Activated CD8-positive, alpha-beta T cell treated with anti-CD3 and anti-CD28 coated beads, Interleukin-2, amount 10 ng/mL, durations not matched to agents 7 days and 5 days (primary cell): Measurements from ENCODE around the gene AP1S1. TPM values are rescaled to one million over a fixed set of nuclear protein-coding genes. Genes with fewer than 3 reads are reported as not detected.
"Not testable (repeated sequence)": the region's sequence is repeated elsewhere in the genome, so short reads cannot be mapped to it uniquely, and the experiment has no call there.

Experiments used
- ATAC-seq: fragments of 150-1000 bp; cut with Tn5 transposase; one replicate; pipeline ENCODE4 v1.10.0; 2021; ENCODE audit warnings: moderate library complexity
- CTCF ChIA-PET: fragments of 350-600 bp; sonication (Branson Sonifier 250); formaldehyde crosslinking; loops from one replicate; lab custom pipeline; 2021; ENCODE audit warnings: antibody characterized with exemption; lab: Charles Lee
- POLR2A ChIA-PET: fragments of 350-600 bp; sonication (Branson Sonifier 250); formaldehyde crosslinking; loops from one replicate; lab custom pipeline; 2021; ENCODE audit warnings: antibody characterized with exemption; lab: Charles Lee
- DNase-seq: peaks from one replicate; pipeline ENCODE4 v3.0.0-alpha.2; 2020
- H3K27ac Mint-ChIP-seq: one replicate; pipeline ENCODE4 v1.8.0; 2021; ENCODE audit warnings: mild to moderate bottlenecking, mixed read lengths
- H3K27me3 Mint-ChIP-seq: one replicate; pipeline ENCODE4 v1.8.0; 2021; ENCODE audit warnings: low read depth, mixed read lengths
- H3K36me3 Mint-ChIP-seq: one replicate; pipeline ENCODE4 v1.8.0; 2021; ENCODE audit warnings: low read depth, mixed read lengths
- H3K4me1 Mint-ChIP-seq: one replicate; pipeline ENCODE4 v1.8.0; 2021; ENCODE audit warnings: low read depth, mixed read lengths
- H3K4me3 Mint-ChIP-seq: one replicate; pipeline ENCODE4 v1.8.0; 2021; ENCODE audit warnings: mild to moderate bottlenecking, mixed read lengths
- H3K9me3 Mint-ChIP-seq: one replicate; pipeline ENCODE4 v1.8.0; 2022; ENCODE audit warnings: mixed read lengths; ENCODE audit not compliant: insufficient read depth
- total RNA-seq, 2 experiments: library from RNA; stranded (reverse); gene quantifications; one replicate each; pipeline ENCODE4 v1.2.3, GENCODE V29; 2021

Gene AP1S1
- total RNA-seq, 2 experiments from 2014 or later = 46.2 to 48.9 TPM

- peaks cover 4% of the 10 kb centered on the region for H3K36me3 Mint-ChIP-seq
- ATAC-seq = peak; percentile 29
- H3K27me3 Mint-ChIP-seq = peaks cover 19% of the 10 kb centered on the region
These were observed 28.2 kb upstream of the AP1S1 start for GRCh38 chr7:101125989-101126650.

GRCh38 chr7:101126651-101127459, 27.4 kb upstream of the AP1S1 start, which contains the start of gene SERPINE1:
Gene SERPINE1, plus strand, starts transcription at chr7:101127104. Its CDS starts 1,290 bp downstream, at chr7:101128394.
- H3K27me3 Mint-ChIP-seq = peaks cover 23% of the 10 kb centered on the region
- H3K4me1 Mint-ChIP-seq = peaks cover 59% of the 10 kb centered on the region
- DNase-seq (peak; percentile 88), ATAC-seq (peak; percentile 81)
- CTCF ChIA-PET = interaction anchor here (0.7 to 7.2 kb wide), 11 partner anchors 8 to 325 kb away, joined by 3 to 51 read pairs (median 4); no protein-coding TSS in a partner anchor
- POLR2A ChIA-PET = interaction anchor here (0.6 to 2.0 kb wide), 3 partner anchors 11 to 42 kb away, joined by 3 to 9 read pairs (median 3); partner anchors contain the start of gene TRIM56
- peaks cover 6% of the 10 kb centered on the region for H3K36me3 Mint-ChIP-seq
- H3K4me3 Mint-ChIP-seq = peak within 1 kb of the TSS; percentile 56
- H3K27ac Mint-ChIP-seq = peak within 1 kb of the TSS; percentile 79
- H3K9me3 Mint-ChIP-seq = no peaks in the 10 kb centered on the region

More at GRCh38 chr7:101125989-101126650, 28.2 kb upstream of the AP1S1 start:
- H3K9me3 Mint-ChIP-seq = no peaks in the 10 kb centered on the region
- DNase-seq = peak; percentile 46
- peak overlapping the region; percentile 56 for H3K4me3 Mint-ChIP-seq
- CTCF ChIA-PET = interaction anchor here (0.6 to 7.2 kb wide), 10 partner anchors 8 to 325 kb away, joined by 3 to 51 read pairs (median 4); no protein-coding TSS in a partner anchor
- H3K4me1 Mint-ChIP-seq = peaks cover 60% of the 10 kb centered on the region
- peak overlapping the region; percentile 79 for H3K27ac Mint-ChIP-seq
- POLR2A ChIA-PET = interaction anchor here (0.6 to 2.0 kb wide), 3 partner anchors 12 to 41 kb away, joined by 3 to 9 read pairs (median 3); partner anchors contain the start of gene TRIM56

DNA sequence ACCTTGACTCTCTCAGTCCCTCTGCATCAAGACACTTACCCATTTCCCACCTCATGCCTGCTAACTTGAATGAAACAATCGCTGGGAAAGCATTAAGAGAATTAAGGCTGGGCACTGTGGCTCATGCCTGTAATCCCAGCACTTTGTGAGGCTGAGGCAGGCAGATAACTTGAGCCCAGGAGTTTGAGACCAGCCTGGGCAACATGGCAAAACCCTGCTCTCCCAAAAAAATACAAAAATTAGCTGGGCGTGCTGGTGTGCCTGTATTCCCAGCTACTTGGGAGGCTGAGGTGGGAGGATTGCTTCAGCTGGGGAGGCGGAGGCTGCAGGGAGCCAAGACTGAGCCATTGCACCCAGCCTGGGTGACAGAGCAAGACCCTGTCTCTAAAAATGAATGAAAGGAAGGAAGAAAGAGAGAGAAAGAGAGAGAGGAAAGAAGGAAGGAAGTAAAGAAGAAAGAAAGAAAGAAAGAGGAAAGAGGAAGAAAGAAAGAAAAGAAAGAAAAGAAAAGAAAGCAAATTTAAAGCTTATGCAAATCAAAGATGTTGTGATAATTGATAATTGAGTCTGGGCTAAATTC, 26.7 kb upstream of the AP1S1 start:
- Mint-ChIP-seq H3K9me3 (no peaks in the 10 kb centered on the region), H3K27me3 (peaks cover 23% of the 10 kb centered on the region), H3K4me3 (peak overlapping the region; percentile 56), H3K27ac (peak overlapping the region; percentile 67), H3K36me3 (peaks cover 6% of the 10 kb centered on the region), H3K4me1 (peaks cover 52% of the 10 kb centered on the region)
- no peak for ATAC-seq
- POLR2A ChIA-PET = interaction anchor here (2.0 kb wide), 1 partner anchor 42 kb away, joined by 9 read pairs; the partner anchor contains the start of gene TRIM56
- no peak for DNase-seq
- CTCF ChIA-PET = interaction anchor here (1.0 to 7.2 kb wide), 5 partner anchors 10 to 46 kb away, joined by 3 to 51 read pairs (median 4); no protein-coding TSS in a partner anchor

DNA sequence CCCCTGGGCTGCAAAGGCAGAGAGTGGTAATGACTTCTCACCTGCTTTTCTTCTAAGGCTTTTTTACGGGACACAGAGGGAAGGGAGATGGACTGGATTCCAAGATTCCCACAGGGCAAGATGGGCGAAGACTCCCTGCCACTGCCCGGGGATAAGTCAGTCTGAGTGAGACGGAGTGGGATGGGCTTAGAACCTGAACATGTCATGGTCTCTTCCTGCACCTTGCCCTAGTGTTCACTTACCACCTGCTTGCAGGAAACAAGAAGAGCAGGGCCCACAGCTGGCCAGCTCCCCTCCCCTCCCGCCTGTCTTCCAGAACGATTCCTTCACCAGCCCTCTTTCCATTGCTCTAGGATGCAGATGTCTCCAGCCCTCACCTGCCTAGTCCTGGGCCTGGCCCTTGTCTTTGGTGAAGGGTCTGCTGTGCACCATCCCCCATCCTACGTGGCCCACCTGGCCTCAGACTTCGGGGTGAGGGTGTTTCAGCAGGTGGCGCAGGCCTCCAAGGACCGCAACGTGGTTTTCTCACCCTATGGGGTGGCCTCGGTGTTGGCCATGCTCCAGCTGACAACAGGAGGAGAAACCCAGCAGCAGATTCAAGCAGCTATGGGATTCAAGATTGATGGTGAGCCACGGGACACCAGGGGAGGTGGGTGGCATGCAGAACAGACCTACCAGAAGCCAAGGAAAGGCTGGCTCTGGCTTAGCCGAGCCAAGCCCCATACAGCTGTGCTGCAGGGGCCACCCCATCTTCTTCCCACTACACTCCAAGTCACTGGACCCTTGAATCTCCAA, 26.0 kb upstream of the AP1S1 start:
- Mint-ChIP-seq H3K27me3 (peaks cover 23% of the 10 kb centered on the region), H3K36me3 (peaks cover 6% of the 10 kb centered on the region), H3K9me3 (no peaks in the 10 kb centered on the region), H3K27ac (no peak overlapping the region), H3K4me1 (peaks cover 47% of the 10 kb centered on the region), H3K4me3 (no peak overlapping the region)
- DNase-seq (no peak), ATAC-seq (no peak)
- POLR2A ChIA-PET = interaction anchor here (2.0 kb wide), 1 partner anchor 43 kb away, joined by 9 read pairs; the partner anchor contains the start of gene TRIM56
- CTCF ChIA-PET = interaction anchor here (1.0 to 7.2 kb wide), 5 partner anchors 9 to 44 kb away, joined by 4 to 51 read pairs (median 12); no protein-coding TSS in a partner anchor

- H3K36me3 Mint-ChIP-seq = peaks cover 6% of the 10 kb centered on the region
- peaks cover 30% of the 10 kb centered on the region for H3K27me3 Mint-ChIP-seq
- H3K4me3 Mint-ChIP-seq = no peak overlapping the region
- peaks cover 39% of the 10 kb centered on the region for H3K4me1 Mint-ChIP-seq
- no peaks in the 10 kb centered on the region for H3K9me3 Mint-ChIP-seq
- ChIA-PET POLR2A (no interaction called here), CTCF (interaction anchor here (0.7 to 3.4 kb wide), 4 partner anchors 9 to 63 kb away, joined by 3 to 12 read pairs (median 4); no protein-coding TSS in a partner anchor)
- no peak for ATAC-seq
- H3K27ac Mint-ChIP-seq = no peak overlapping the region
- no peak for DNase-seq
These were observed 24.6 kb upstream of the AP1S1 start for GRCh38 chr7:101129603-101130117.

GRCh38 chr7:101132626-101133600, 21.4 kb upstream of the AP1S1 start:
- ATAC-seq, DNase-seq, H3K27ac Mint-ChIP-seq, H3K9me3 Mint-ChIP-seq, H3K36me3 Mint-ChIP-seq, POLR2A ChIA-PET, H3K4me3 Mint-ChIP-seq: not testable (repeated sequence)
- Mint-ChIP-seq H3K4me1 (peaks cover 20% of the 10 kb centered on the region), H3K27me3 (peaks cover 31% of the 10 kb centered on the region)
- CTCF ChIA-PET = interaction anchor here (2.7 to 3.7 kb wide), 2 partner anchors 11 to 60 kb away, joined by 10 to 25 read pairs; no protein-coding TSS in a partner anchor

GRCh38 chr7:101133621-101134398, 20.5 kb upstream of the AP1S1 start:
- no peak for ATAC-seq
- POLR2A ChIA-PET = no interaction called here

DNA sequence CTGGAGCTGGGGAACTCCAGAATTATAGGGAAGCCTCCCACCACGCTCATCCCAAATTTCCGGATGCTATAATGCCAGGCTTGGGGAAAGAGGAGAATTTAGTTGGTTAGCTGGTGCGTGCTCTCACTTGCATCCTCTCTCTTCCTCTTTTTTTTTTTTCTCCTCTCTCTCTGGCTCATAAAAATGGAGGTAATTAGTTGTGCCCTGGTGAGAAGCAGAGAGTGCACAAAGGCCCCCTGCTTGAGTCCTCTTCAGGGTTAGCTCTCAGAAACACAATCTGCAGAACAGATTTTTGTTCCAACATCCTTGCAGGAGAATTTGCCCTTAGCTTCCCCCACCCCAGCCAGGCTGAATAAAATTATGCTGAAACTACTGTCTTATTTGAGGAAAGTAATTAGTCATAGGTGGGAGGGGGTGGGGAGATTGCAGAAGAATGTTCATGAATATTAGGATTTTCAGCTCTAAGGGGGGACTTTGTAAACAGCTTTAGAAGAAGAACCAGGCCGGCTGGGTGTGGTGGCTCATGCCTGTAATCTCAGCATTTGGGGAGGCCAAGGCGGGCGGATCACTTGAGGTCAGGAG, 19.8 kb upstream of the AP1S1 start:
- no peak for ATAC-seq
- Mint-ChIP-seq H3K36me3 (peaks cover 2% of the 10 kb centered on the region), H3K27ac (no peak overlapping the region), H3K4me3 (no peak overlapping the region), H3K27me3 (peaks cover 25% of the 10 kb centered on the region), H3K4me1 (peaks cover 25% of the 10 kb centered on the region), H3K9me3 (no peaks in the 10 kb centered on the region)
- no peak for DNase-seq
- ChIA-PET CTCF (interaction anchor here (1.1 to 3.7 kb wide), 3 partner anchors 9 to 11 kb away, joined by 4 to 25 read pairs (median 4); no protein-coding TSS in a partner anchor), POLR2A (no interaction called here)

More at GRCh38 chr7:101133621-101134398, 20.5 kb upstream of the AP1S1 start:
- Mint-ChIP-seq H3K27ac (no peak overlapping the region), H3K4me1 (peaks cover 21% of the 10 kb centered on the region), H3K27me3 (peaks cover 25% of the 10 kb centered on the region), H3K4me3 (no peak overlapping the region), H3K36me3 (peaks cover 2% of the 10 kb centered on the region), H3K9me3 (no peaks in the 10 kb centered on the region)
- CTCF ChIA-PET = interaction anchor here (1.1 to 3.7 kb wide), 4 partner anchors 8 to 59 kb away, joined by 4 to 25 read pairs (median 7); no protein-coding TSS in a partner anchor
- DNase-seq = no peak
